GM06990 (cell line): Measurements from ENCODE around the gene MAGEB1.

Experiments
- DNase-seq: peaks from one replicate; pipeline ENCODE4 v3.0.0-alpha.2; 2011; ENCODE audit not compliant: insufficient read length; ENCODE audit errors: extremely low read depth
- H3K27me3 ChIP-seq: replicated peaks from 2 replicates; pipeline ENCODE4 v1.6.0; 2011; ENCODE audit warnings: low read length; ENCODE audit not compliant: control insufficient read depth, insufficient read depth
- H3K36me3 ChIP-seq: 2 replicates; pipeline ENCODE4 v1.5.1; 2011; ENCODE audit warnings: low read length; ENCODE audit not compliant: control insufficient read depth, insufficient read depth
- H3K4me3 ChIP-seq: replicated peaks from 2 replicates; pipeline ENCODE4 v1.5.1; 2011; ENCODE audit warnings: low read depth, mild to moderate bottlenecking, control low read depth, low read length
- CTCF ChIP-seq: IDR thresholded peaks from 2 replicates; pipeline ENCODE4 v1.5.1; 2011; ENCODE audit warnings: low read length, control low read depth, mild to moderate bottlenecking, inconsistent platforms; ENCODE audit not compliant: insufficient read depth, poor library complexity, severe bottlenecking

Gene MAGEB1

GRCh38 chrX:30220661-30221060, 26.3 kb upstream of the MAGEB1 start:
- Histone ChIP-seq H3K36me3 (no peaks in the 10 kb centered on the region), H3K4me3 (no peak overlapping the region), H3K27me3 (no peaks in the 10 kb centered on the region)
- TF ChIP-seq CTCF, result no peak
- no peak for DNase-seq

DNA sequence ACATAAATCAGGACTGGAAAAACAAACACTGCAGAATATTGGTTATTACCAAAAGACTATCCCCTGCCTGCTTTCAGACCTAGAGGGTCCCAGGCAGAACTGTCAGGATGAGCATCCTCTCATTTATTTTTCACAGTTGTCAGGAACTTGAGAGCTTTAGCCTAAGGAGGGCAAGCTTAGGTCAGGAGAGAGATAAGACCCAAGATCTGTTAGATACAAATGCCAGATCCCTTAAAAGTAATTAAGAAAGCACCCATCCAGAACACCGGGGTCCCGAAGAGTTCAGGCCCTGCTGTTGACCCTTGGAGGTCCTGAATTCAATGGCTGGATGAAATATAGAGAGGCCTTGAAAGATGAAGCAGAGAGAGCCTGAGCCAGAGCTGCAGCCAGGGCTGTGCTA, 22.4 kb upstream of the MAGEB1 start:
- no peak for TF ChIP-seq CTCF
- Histone ChIP-seq H3K27me3 (no peaks in the 10 kb centered on the region), H3K4me3 (no peak overlapping the region), H3K36me3 (no peaks in the 10 kb centered on the region)
- DNase-seq, result no peak

- no peaks in the 10 kb centered on the region for H3K36me3 ChIP-seq
- no peak overlapping the region for H3K4me3 ChIP-seq
- no peak for TF ChIP-seq CTCF
- H3K27me3 ChIP-seq, result no peaks in the 10 kb centered on the region
- no peak for DNase-seq
These were observed 18.4 kb upstream of the MAGEB1 start for GRCh38 chrX:30228526-30228925.

GRCh38 chrX:30230395-30230794, 16.6 kb upstream of the MAGEB1 start, which contains the start of gene MAGEB3:
TSS of gene MAGEB3 (plus strand) at chrX:30230657. CDS start at chrX:30235925, 5,268 bp downstream.
- no peak within 1 kb of the TSS for H3K4me3 ChIP-seq
- H3K27me3 ChIP-seq, result no peaks in the 10 kb centered on the region
- no peak for TF ChIP-seq CTCF
- no peak for DNase-seq
- no peaks in the 10 kb centered on the region for H3K36me3 ChIP-seq

DNA sequence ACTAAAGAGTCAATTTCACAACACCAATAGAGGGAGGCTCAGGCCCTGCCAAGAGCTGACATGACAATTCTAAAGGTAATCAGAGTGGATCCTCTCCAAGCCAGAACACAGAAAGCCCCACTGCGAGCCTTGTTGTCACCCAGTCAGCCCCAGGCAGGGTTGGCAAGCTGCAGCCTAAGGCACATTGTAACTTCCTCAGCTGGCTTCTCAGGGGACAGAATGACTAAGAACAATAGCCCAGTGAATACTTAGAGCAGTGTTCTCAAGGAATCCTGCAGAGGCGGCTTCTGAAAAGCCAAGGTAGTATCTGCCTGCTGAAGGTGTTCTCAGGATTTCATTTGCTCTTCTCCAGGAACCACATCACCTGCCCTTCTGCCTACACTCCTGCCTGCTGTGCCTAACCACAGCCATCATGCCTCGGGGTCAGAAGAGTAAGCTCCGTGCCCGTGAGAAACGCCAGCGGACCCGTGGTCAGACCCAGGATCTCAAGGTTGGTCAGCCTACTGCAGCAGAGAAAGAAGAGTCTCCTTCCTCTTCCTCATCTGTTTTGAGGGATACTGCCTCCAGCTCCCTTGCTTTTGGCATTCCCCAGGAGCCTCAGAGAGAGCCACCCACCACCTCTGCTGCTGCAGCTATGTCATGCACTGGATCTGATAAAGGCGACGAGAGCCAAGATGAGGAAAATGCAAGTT, 5.1 kb upstream of the MAGEB1 start, which contains the start of gene MAGEB4:
Gene MAGEB4 (plus strand): TSS at position 277 of the 692 bp plus-strand sequence. CDS start 136 bp downstream, at position 413.
- DNase-seq, result no peak
- no peaks in the 10 kb centered on the region for H3K27me3 ChIP-seq
- no peak within 1 kb of the TSS for H3K4me3 ChIP-seq
- TF ChIP-seq CTCF, result no peak
- no peaks in the 10 kb centered on the region for H3K36me3 ChIP-seq

- no peak overlapping the region for H3K4me3 ChIP-seq
- no peaks in the 10 kb centered on the region for H3K27me3 ChIP-seq
- no peaks in the 10 kb centered on the region for H3K36me3 ChIP-seq
- TF ChIP-seq CTCF, result no peak
- peak; percentile 8 for DNase-seq
These were observed 1.9 kb downstream of the MAGEB1 start for GRCh38 chrX:30248854-30249253.
